Keratinocyte (primary cell): ENCODE results near the gene BICDL1. TPM values are rescaled to one million over a fixed set of nuclear protein-coding genes. Genes with fewer than 3 reads are reported as not detected.

Source experiments
- DNase-seq: peaks from one replicate; pipeline ENCODE4 v3.0.0-alpha.2; 2011; ENCODE audit warnings: low read depth, missing footprints, low spot score
- FAIRE-seq: peaks from 2 replicates; lab custom pipeline; 2011; peaks lifted over from hg19 to GRCh38; lab: Jason Lieb, UNC
- H2AFZ ChIP-seq: 2 replicates; pipeline ENCODE4 v1.6.0; 2012; ENCODE audit warnings: low read length, control low read depth, inconsistent platforms; ENCODE audit not compliant: control insufficient read depth
- H3K27ac ChIP-seq: 2 replicates; pipeline ENCODE4 v1.5.1; 2011; ENCODE audit warnings: low read length; ENCODE audit not compliant: control insufficient read depth, insufficient read depth
- H3K27me3 ChIP-seq: 3 replicates; pipeline ENCODE4 v1.6.0; 2011; ENCODE audit warnings: low read length; ENCODE audit not compliant: control insufficient read depth, insufficient read depth; ENCODE audit errors: extremely low read depth
- H3K36me3 ChIP-seq, 2 experiments: 2 replicates in 1 of 2; 3 replicates in 1 of 2; pipeline ENCODE4 v1.5.1; 2011; ENCODE audit warnings: low read length in 2 of 2, mild to moderate bottlenecking in 1 of 2; ENCODE audit not compliant: control insufficient read depth in 2 of 2, insufficient read depth in 2 of 2; ENCODE audit errors: extremely low read depth in 1 of 2
- H3K4me1 ChIP-seq: 3 replicates; pipeline ENCODE4 v1.5.1; 2011; ENCODE audit warnings: low read length; ENCODE audit not compliant: control insufficient read depth, insufficient read depth; ENCODE audit errors: extremely low read depth
- H3K4me2 ChIP-seq: 3 replicates; pipeline ENCODE4 v1.6.0; 2011; ENCODE audit warnings: low read depth, low read length; ENCODE audit not compliant: control insufficient read depth, insufficient read depth; ENCODE audit errors: extremely low read depth
- H3K4me3 ChIP-seq, 3 experiments: fragments of 200-600 bp in 1 of 3; sonication (generic) in 1 of 3; 2 replicates in 2 of 3; 3 replicates in 1 of 3; pipeline ENCODE4 v1.5.1; 2011 to 2016; ENCODE audit warnings: low read length in 3 of 3, mild to moderate bottlenecking in 3 of 3, control low read depth in 2 of 3, inconsistent platforms in 1 of 3, low read depth in 1 of 3, mixed read lengths in 1 of 3, mixed run types in 1 of 3, moderate library complexity in 1 of 3; ENCODE audit not compliant: control insufficient read depth in 2 of 3, insufficient read depth in 2 of 3; ENCODE audit errors: extremely low read depth in 1 of 3
- H3K79me2 ChIP-seq: 2 replicates; pipeline ENCODE4 v1.6.0; 2012; ENCODE audit warnings: low read length; ENCODE audit not compliant: control insufficient read depth, insufficient read depth
- H3K9ac ChIP-seq: 3 replicates; pipeline ENCODE4 v1.6.0; 2011; ENCODE audit warnings: low read length; ENCODE audit not compliant: control insufficient read depth, insufficient read depth; ENCODE audit errors: extremely low read depth
- H3K9me1 ChIP-seq: 3 replicates; pipeline ENCODE4 v1.6.0; 2011; ENCODE audit warnings: low read length; ENCODE audit not compliant: control insufficient read depth, insufficient read depth; ENCODE audit errors: extremely low read depth
- H3K9me3 ChIP-seq: 2 replicates; pipeline ENCODE4 v1.5.1; 2012; ENCODE audit warnings: low read depth, low read length; ENCODE audit not compliant: control insufficient read depth
- H4K20me1 ChIP-seq: 3 replicates; pipeline ENCODE4 v1.6.0; 2011; ENCODE audit warnings: low read length; ENCODE audit not compliant: control insufficient read depth, insufficient read depth; ENCODE audit errors: extremely low read depth
- CTCF ChIP-seq, 3 experiments: IDR thresholded peaks in 1 of 3; conservative IDR thresholded peaks in 1 of 3; optimal IDR thresholded peaks in 1 of 3; 2 replicates in 2 of 3; 3 replicates in 1 of 3; pipeline versions ENCODE3 to v1.5.1; 2011; ENCODE audit warnings: low read length in 3 of 3, mild to moderate bottlenecking in 3 of 3, moderate library complexity in 2 of 3, control low read depth in 1 of 3, inconsistent platforms in 1 of 3; ENCODE audit not compliant: insufficient read depth in 2 of 3; ENCODE audit errors: extremely low read depth in 1 of 3
- EZH2 ChIP-seq: IDR thresholded peaks from one replicate; pipeline ENCODE4 v1.6.1; 2012; ENCODE audit warnings: inconsistent platforms, mild to moderate bottlenecking, low read length, moderate library complexity
- dilution Hi-C: fragments of 300-500 bp; cut with MboI; formaldehyde crosslinking; loops from one replicate; pipeline ENCODE4 v1.7.0; 2020; ENCODE audit warnings: low sequenced_read_pairs; ENCODE audit not compliant: extremely low pct_ligation_motif_present
- polyA plus RNA-seq, 5 experiments: library from polyadenylated mRNA; depleted of rRNA in 3 of 5; stranded (reverse) in 3 of 5; stranded (forward) in 1 of 5; unstranded in 1 of 5; fragments of >200 nt; gene quantifications; 1 replicate in 1 of 5; 2 replicates in 3 of 5; 3 replicates in 1 of 5; pipeline versions ENCODE4 v1.2.1 to v1.2.3, GENCODE V29; 2011 to 2012; ENCODE audit warnings: missing spikeins in 2 of 5, low read depth in 1 of 5, low replicate concordance in 1 of 5

Gene BICDL1
- polyA plus RNA-seq, 1 donor (not counting 4 experiments of a cell fraction or from before 2014, with no cell fraction given) = 6.4 TPM

- no peaks in the 10 kb centered on the region for H4K20me1 ChIP-seq
- no peaks in the 10 kb centered on the region for H3K36me3 ChIP-seq
- no peaks in the 10 kb centered on the region for H3K9me1 ChIP-seq
- no peak overlapping the region for H3K4me3 ChIP-seq
- H3K79me2 ChIP-seq = no peaks in the 10 kb centered on the region
- H3K9me3 ChIP-seq = no peaks in the 10 kb centered on the region
- no peak overlapping the region for H3K9ac ChIP-seq
- DNase-seq = no peak
- dilution Hi-C loops = no loop called here
- FAIRE-seq = no peak
- no peak overlapping the region for H3K27ac ChIP-seq
- TF ChIP-seq EZH2 = no peak
- TF ChIP-seq CTCF (optimal IDR thresholded peaks at IDR 0.05 in 1 of 3, IDR thresholded peaks at IDR 0.05 in 1 of 3, conservative IDR thresholded peaks at IDR 0.05 in 1 of 3; ENCODE audit: extremely low read depth in 1 of 3, insufficient read depth in 2 of 3, low read length in 3 of 3) = no peak
- no peak overlapping the region for H3K4me2 ChIP-seq
- H2AFZ ChIP-seq = no peak overlapping the region
- no peaks in the 10 kb centered on the region for H3K4me1 ChIP-seq
- no peaks in the 10 kb centered on the region for H3K27me3 ChIP-seq
Measured at GRCh38 chr12:120072472-120073249, 83.6 kb downstream of the BICDL1 start.

GRCh38 chr12:120075034-120075616, 86.1 kb downstream of the BICDL1 start:
- Histone ChIP-seq H3K79me2 (no peaks in the 10 kb centered on the region), H4K20me1 (no peaks in the 10 kb centered on the region), H3K27ac (no peak overlapping the region), H3K27me3 (no peaks in the 10 kb centered on the region), H3K9me3 (no peaks in the 10 kb centered on the region), H3K9ac (no peak overlapping the region), H3K36me3 (no peaks in the 10 kb centered on the region), H2AFZ (no peak overlapping the region), H3K4me3 (no peak overlapping the region), H3K4me2 (no peak overlapping the region), H3K9me1 (no peaks in the 10 kb centered on the region), H3K4me1 (peaks cover 16% of the 10 kb centered on the region)
- FAIRE-seq (no peak), DNase-seq (no peak)
- TF ChIP-seq CTCF (optimal IDR thresholded peaks at IDR 0.05 in 1 of 3, IDR thresholded peaks at IDR 0.05 in 1 of 3, conservative IDR thresholded peaks at IDR 0.05 in 1 of 3; ENCODE audit: extremely low read depth in 1 of 3, insufficient read depth in 2 of 3, low read length in 3 of 3) (no peak), EZH2 (no peak)
- dilution Hi-C loops = no loop called here
